AG10803 (cell line): ENCODE results near the gene ANAPC16.
"Not testable (repeated sequence)": the region's sequence is repeated elsewhere in the genome, so short reads cannot be mapped to it uniquely, and the experiment has no call there.

Experiments used
- DNase-seq: peaks from one replicate; pipeline ENCODE4 v3.0.0; 2010; ENCODE audit warnings: low read depth
- H3K4me3 ChIP-seq: 2 replicates; pipeline ENCODE4 v1.5.1; 2011; ENCODE audit warnings: mild to moderate bottlenecking, low read length, control low read depth
- TF ChIP-seq, protein P1 (sequence below): conservative IDR thresholded peaks from 2 replicates; pipeline ENCODE4 v1.5.1; 2011; ENCODE audit warnings: mild to moderate bottlenecking, low read length, control low read depth, inconsistent platforms

The ANAPC16 gene

DNA sequence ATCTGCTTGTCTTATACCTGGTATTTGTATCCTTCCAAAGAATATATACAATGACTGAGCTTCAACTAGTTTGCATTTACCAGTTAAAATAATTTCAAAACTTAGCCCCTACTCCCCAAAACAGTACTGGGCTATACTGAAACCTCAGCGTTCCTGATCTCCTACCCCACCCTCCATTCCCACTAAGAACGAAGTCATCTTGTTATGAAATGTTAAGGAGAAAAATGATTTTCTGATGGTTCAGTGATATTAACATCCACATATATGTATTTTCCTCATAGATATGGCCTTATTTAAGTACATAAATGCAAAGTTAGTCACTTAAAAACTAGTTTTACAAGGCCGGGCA, 28.9 kb upstream of the ANAPC16 start:
- TF ChIP-seq, protein P1, sequence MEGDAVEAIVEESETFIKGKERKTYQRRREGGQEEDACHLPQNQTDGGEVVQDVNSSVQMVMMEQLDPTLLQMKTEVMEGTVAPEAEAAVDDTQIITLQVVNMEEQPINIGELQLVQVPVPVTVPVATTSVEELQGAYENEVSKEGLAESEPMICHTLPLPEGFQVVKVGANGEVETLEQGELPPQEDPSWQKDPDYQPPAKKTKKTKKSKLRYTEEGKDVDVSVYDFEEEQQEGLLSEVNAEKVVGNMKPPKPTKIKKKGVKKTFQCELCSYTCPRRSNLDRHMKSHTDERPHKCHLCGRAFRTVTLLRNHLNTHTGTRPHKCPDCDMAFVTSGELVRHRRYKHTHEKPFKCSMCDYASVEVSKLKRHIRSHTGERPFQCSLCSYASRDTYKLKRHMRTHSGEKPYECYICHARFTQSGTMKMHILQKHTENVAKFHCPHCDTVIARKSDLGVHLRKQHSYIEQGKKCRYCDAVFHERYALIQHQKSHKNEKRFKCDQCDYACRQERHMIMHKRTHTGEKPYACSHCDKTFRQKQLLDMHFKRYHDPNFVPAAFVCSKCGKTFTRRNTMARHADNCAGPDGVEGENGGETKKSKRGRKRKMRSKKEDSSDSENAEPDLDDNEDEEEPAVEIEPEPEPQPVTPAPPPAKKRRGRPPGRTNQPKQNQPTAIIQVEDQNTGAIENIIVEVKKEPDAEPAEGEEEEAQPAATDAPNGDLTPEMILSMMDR = no peak
- H3K4me3 ChIP-seq = peak overlapping the region; percentile 28
- no peak for DNase-seq

DNA sequence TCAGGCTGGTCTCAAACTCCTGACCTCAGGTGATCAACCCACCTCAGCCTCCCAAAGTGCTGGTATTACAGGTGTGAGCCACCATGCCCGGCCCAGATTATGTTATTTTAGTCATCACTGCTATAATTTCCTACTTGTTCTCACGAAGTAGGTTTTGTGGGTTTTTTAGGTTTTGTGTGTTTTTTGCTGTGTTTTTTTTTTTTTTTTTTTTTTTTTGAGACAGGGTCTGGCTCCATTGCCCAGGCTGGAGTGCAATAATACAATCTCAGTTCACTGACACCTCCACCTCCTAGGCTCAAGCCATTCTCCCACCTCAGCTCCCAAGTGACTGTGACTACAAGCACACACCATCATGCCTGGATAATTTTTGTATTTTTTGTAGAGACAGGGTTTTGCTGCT, 20.9 kb upstream of the ANAPC16 start:
- TF ChIP-seq, protein P1 = no peak
- no peak overlapping the region for H3K4me3 ChIP-seq

DNA sequence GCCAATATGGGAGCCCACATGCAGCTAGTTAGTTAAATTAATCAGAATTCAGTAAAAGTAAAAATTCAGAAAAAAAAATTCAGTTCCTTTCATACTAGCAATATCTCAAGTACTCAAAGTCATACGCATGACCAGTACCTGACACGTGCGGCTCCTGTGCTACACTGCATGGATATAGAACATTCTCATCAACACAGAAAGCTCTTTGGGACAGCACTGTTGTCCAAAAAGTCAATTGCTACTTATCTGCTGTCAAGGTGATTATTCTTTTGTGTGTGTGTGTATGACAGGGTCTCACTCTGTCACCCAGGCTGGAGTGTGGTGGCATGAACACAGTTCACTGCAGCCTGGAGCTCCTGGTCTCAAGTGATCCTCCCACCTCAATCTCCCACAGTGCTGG, 14.9 kb upstream of the ANAPC16 start:
- DNase-seq = no peak
- H3K4me3 ChIP-seq = no peak overlapping the region
- TF ChIP-seq, protein P1 = no peak

More for the DNA sequence above, 20.9 kb upstream of the ANAPC16 start:
- DNase-seq = no peak

DNA sequence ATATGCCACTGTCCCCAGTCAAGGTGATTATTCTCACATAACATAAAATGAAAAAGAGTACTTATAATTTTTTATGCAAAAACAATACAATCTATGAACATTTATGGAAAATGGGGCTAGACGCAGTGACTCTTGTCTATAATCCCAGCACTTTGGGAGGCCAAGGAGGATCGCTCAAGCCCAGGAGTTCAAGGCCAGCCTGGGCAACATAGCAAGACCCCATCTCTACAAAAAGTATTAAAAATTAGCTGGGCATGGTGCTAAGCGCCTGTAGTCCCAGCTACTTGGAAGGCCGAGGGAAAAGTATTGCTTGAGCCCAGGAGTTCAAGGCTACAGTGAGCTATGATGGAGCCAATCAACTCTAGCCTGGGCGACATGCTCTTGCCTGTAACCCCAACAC, 14.5 kb upstream of the ANAPC16 start:
- DNase-seq = no peak
- no peak overlapping the region for H3K4me3 ChIP-seq
- TF ChIP-seq, protein P1 = no peak

DNA sequence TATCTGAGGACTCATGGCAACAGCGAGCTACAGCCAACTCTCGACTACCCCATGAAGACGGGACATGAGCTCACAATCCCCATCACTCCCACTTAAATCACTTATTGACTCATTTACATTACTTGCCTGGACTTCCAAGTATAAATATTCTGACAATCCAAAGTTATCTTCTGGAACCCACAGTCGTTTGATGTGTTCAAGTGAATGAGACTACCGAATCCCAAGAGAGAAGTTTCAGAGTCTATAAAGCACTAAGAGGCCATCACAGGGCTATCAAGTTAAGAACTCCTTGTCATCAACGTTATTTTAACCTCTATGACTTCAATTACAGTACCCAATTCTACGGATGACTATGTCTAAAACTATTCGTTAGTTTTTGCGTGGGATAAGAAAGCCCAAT, 11.5 kb upstream of the ANAPC16 start:
- H3K4me3 ChIP-seq = no peak overlapping the region
- TF ChIP-seq, protein P1 = no peak
- DNase-seq = no peak

DNA sequence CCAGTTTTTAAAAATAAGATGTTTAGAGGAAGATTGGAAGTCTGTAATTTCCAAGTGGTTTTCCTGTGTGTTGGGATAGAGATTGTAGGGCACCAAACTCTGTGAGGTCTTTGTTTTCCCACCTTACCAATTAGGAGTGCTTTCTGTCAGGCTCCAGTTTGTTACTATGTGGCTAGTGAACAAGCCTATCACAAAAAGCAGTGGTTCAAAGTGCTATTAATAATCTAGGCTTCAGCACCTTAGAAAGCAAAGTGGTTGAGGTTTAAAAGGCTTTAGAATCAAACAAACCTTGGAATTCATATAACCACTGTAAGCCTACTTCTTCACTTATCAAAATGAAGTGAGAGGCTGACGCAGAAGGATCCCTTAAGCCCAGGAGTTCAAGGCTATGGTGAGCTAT, 11.1 kb upstream of the ANAPC16 start:
- DNase-seq = no peak
- TF ChIP-seq, protein P1 = no peak
- H3K4me3 ChIP-seq = no peak overlapping the region

DNA sequence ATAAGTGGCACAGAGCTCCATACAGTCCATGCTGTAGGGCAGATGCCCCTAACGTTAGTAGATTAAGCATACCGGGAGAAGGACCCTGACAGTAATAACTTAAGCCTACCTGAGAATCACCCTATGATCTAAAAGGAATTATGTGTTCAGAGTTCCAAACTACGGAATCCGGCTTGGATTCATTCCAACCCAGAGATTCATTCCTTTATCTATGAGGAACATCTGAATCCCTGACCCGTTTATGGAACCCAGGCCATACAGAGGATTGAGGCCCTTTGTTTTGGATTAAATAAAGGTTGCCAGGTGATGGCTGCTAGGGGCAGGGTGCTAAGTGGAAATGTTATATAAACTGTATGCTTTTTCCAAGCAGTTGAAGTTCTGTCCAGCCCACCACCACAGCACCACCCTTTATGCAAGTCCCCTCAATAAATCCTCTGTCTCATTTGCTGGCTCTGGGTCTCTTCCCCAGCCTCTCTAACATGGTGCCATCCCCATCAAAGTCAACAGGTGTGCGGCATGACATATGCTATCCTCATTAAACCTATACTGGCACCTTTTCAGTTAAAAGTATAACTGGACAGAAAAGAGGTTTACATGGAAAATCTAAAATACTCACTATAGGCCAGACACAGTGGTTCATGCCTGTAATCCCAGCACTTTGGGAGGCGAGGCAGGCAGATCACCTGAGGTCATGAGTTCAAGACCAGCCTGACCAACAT, 9.1 kb upstream of the ANAPC16 start:
- TF ChIP-seq, protein P1 = no peak
- no peak overlapping the region for H3K4me3 ChIP-seq
- no peak for DNase-seq

DNA sequence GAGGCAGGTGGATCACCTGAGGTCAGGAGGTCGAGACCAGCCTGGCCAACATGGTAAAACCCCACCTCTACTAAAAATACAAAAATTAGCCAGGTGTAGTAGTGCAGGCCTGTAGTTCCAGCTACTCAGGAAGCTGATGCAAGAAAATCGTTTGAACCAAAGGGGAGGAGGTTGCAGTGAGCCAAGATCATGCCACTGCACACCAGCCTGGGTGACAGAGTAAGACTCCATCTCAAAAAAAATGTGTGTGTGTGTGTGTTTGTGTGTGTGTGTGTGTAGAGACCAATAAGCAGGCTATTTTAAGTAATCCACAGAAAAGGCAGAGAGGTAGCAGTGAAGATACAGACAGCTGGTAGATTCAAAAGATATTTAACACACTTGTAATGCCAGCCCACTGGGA, 7.3 kb upstream of the ANAPC16 start:
- not testable (repeated sequence) for H3K4me3 ChIP-seq, DNase-seq

DNA sequence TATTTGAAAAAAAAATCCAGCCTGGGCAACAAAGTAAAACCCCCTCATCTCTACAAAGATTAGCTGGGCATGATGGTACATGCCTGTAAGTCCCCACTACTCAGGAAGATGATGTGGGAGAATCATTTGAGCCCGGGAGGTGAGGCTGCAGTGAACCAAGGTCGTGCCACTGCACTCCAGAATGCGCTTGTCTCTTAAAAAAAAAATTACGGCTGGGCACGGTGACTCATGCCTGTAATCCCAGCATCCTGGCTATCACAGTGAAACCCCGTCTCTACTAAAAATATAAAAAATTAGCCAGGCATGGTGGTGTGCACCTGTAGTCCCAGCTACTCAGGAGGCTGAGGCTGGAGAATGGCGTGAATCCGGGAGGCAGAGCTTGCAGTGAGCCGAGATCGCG, 4.4 kb upstream of the ANAPC16 start:
- DNase-seq = not testable (repeated sequence)

DNA sequence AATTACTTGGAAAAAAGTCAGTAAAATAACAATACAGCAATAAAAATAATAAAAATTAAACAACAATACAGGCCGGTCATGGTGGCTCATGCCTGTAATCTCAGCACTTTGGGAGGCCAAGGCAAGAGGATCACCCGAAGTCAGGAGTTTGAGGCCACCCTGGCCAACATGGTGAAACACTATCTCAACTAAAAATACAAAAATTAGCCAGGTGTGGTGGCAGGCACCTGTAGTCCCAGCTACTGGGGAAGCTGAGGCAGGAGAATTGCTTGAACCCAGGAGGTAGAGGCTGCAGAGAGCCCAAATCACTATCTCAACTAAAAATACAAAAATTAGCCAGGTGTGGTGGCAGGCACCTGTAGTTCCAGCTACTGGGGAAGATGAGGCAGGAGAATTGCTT, 4.0 kb upstream of the ANAPC16 start:
- not testable (repeated sequence) for H3K4me3 ChIP-seq, DNase-seq

More for the DNA sequence above, 4.4 kb upstream of the ANAPC16 start:
- not testable (repeated sequence) for H3K4me3 ChIP-seq
